ENCODE measurements around the gene RGP1. TPM values are rescaled to one million over a fixed set of nuclear protein-coding genes. Genes with fewer than 3 reads are reported as not detected.

RGP1 gene
- total RNA-seq, 2 donors from 2014 or later: 24.6 to 30.1 TPM

GRCh38 chr9:35728041-35728971 is 20.8 kb upstream of the RGP1 start:
- H3K4me1 Mint-ChIP-seq: peaks cover 18% of the 10 kb centered on the region
- Histone ChIP-seq H3K4me3 (ENCODE audit: low read length) (peak overlapping the region; percentile 97), H3K9ac (ENCODE audit: extremely low read depth, low read length, poor library complexity, severe bottlenecking) (peak overlapping the region; percentile 60), H3K4me1 (ENCODE audit: control insufficient read depth, insufficient read depth, low read length) (peaks cover 13% of the 10 kb centered on the region), H3K27me3 (ENCODE audit: control insufficient read depth, insufficient read depth, low read length, poor library complexity, severe bottlenecking) (no peaks in the 10 kb centered on the region), H3K36me3 (ENCODE audit: control insufficient read depth, insufficient read depth, low read length) (peaks cover 30% of the 10 kb centered on the region), H3K9me3 (ENCODE audit: control insufficient read depth, low read length) (no peaks in the 10 kb centered on the region), H3K27ac (ENCODE audit: low read depth, low read length) (peak overlapping the region; percentile 86)
- peak; percentile 80 for DNase-seq
- 17 to 18% methylated on average over 5 to 10 of the region's 10 CpGs for WGBS, 2 experiments (ENCODE audit: insufficient coverage in 1 of 2, insufficient read length in 1 of 2)
- H3K27me3 Mint-ChIP-seq (ENCODE audit: insufficient read depth): no peaks in the 10 kb centered on the region
- H3K27ac Mint-ChIP-seq: no peak overlapping the region
- TF ChIP-seq CTCF (conservative IDR thresholded peaks at IDR 0.05): no peak
- H3K36me3 Mint-ChIP-seq (ENCODE audit: low read depth): peaks cover 26% of the 10 kb centered on the region
- H3K9me3 Mint-ChIP-seq: no peaks in the 10 kb centered on the region
- no peak overlapping the region for H3K4me3 Mint-ChIP-seq

- no peaks in the 10 kb centered on the region for H3K9me3 Mint-ChIP-seq
- 88 to 93% methylated on average over 3 of the region's 3 CpGs for WGBS, 2 experiments (ENCODE audit: insufficient coverage in 1 of 2, insufficient read length in 1 of 2)
- DNase-seq: no peak
- H3K27me3 ChIP-seq (ENCODE audit: control insufficient read depth, insufficient read depth, low read length, poor library complexity, severe bottlenecking): no peaks in the 10 kb centered on the region
- H3K36me3 ChIP-seq (ENCODE audit: control insufficient read depth, insufficient read depth, low read length): peaks cover 24% of the 10 kb centered on the region
- peaks cover 19% of the 10 kb centered on the region for H3K36me3 Mint-ChIP-seq (ENCODE audit: low read depth)
- peaks cover 20% of the 10 kb centered on the region for H3K4me1 Mint-ChIP-seq
- H3K4me3 ChIP-seq (ENCODE audit: low read length): peak overlapping the region; percentile 97
- no peaks in the 10 kb centered on the region for H3K27me3 Mint-ChIP-seq (ENCODE audit: insufficient read depth)
- H3K4me3 Mint-ChIP-seq: no peak overlapping the region
- no peak overlapping the region for H3K27ac Mint-ChIP-seq
- peaks cover 13% of the 10 kb centered on the region for H3K4me1 ChIP-seq (ENCODE audit: control insufficient read depth, insufficient read depth, low read length)
- peak overlapping the region; percentile 60 for H3K9ac ChIP-seq (ENCODE audit: extremely low read depth, low read length, poor library complexity, severe bottlenecking)
- H3K9me3 ChIP-seq (ENCODE audit: control insufficient read depth, low read length): no peaks in the 10 kb centered on the region
- H3K27ac ChIP-seq (ENCODE audit: low read depth, low read length): no peak overlapping the region
- TF ChIP-seq CTCF (conservative IDR thresholded peaks at IDR 0.05): no peak
Observed at GRCh38 chr9:35729101-35729500, 20.0 kb upstream of the RGP1 start.

GRCh38 chr9:35729700-35730485 is 19.2 kb upstream of the RGP1 start:
- no peak overlapping the region for H3K4me3 Mint-ChIP-seq
- Histone ChIP-seq H3K4me1 (ENCODE audit: control insufficient read depth, insufficient read depth, low read length) (peaks cover 13% of the 10 kb centered on the region), H3K9me3 (ENCODE audit: control insufficient read depth, low read length) (no peaks in the 10 kb centered on the region), H3K27me3 (ENCODE audit: control insufficient read depth, insufficient read depth, low read length, poor library complexity, severe bottlenecking) (no peaks in the 10 kb centered on the region), H3K36me3 (ENCODE audit: control insufficient read depth, insufficient read depth, low read length) (peaks cover 24% of the 10 kb centered on the region), H3K27ac (ENCODE audit: low read depth, low read length) (no peak overlapping the region), H3K4me3 (ENCODE audit: low read length) (peak overlapping the region; percentile 97), H3K9ac (ENCODE audit: extremely low read depth, low read length, poor library complexity, severe bottlenecking) (no peak overlapping the region)
- no peaks in the 10 kb centered on the region for H3K9me3 Mint-ChIP-seq
- H3K27ac Mint-ChIP-seq: peak overlapping the region; percentile 48
- peak; percentile 74 for DNase-seq
- peaks cover 20% of the 10 kb centered on the region for H3K4me1 Mint-ChIP-seq
- H3K36me3 Mint-ChIP-seq (ENCODE audit: low read depth): peaks cover 16% of the 10 kb centered on the region
- H3K27me3 Mint-ChIP-seq (ENCODE audit: insufficient read depth): no peaks in the 10 kb centered on the region
- WGBS, 2 experiments (ENCODE audit: insufficient coverage in 1 of 2, insufficient read length in 1 of 2): 25 to 27% methylated on average over 2 to 6 of the region's 6 CpGs
- peak; percentile 77 for TF ChIP-seq CTCF (conservative IDR thresholded peaks at IDR 0.05)

Measured in endodermal cell (in vitro differentiated cells).